Omental fat pad (tissue), 4 donors: ENCODE measurements around the gene DOK3. TPM values are rescaled to one million over a fixed set of nuclear protein-coding genes. Genes with fewer than 3 reads are reported as not detected.
"Not testable (repeated sequence)": the region's sequence is repeated elsewhere in the genome, so short reads cannot be mapped to it uniquely, and the experiment has no call there.

Experiments used
- ATAC-seq: fragments of 150-250 bp; one replicate; pipeline ENCODE4 v1.9.1; 2016; ENCODE audit warnings: mild to moderate bottlenecking, moderate library complexity; ENCODE audit not compliant: low FRiP score
- DNase-seq: peaks from one replicate; pipeline ENCODE4 v3.0.0-alpha.2; 2019; ENCODE audit warnings: low spot score
- CTCF ChIP-seq, 3 donors: fragments of 450-650 bp; IDR thresholded peaks; one replicate each; pipeline ENCODE4 v1.5.1; 2016 to 2017; ENCODE audit warnings: antibody characterized with exemption in 3 of 3, mild to moderate bottlenecking in 3 of 3, moderate library complexity in 2 of 3
- total RNA-seq, 4 donors: library from RNA; depleted of rRNA; stranded (reverse); fragments of >200 nt; gene quantifications; one replicate each; pipeline ENCODE4 v1.1.0, GENCODE V29; 2016

DOK3 gene
- total RNA-seq, 4 donors from 2014 or later = 7.4 to 41.0 (median 16.3) TPM

GRCh38 chr5:177536386-177536785 is 26.8 kb upstream of the DOK3 start:
- no peak for DNase-seq
- no peak for ATAC-seq
- no peak for TF ChIP-seq CTCF (IDR thresholded peaks at IDR 0.05)

- no peak for TF ChIP-seq CTCF (IDR thresholded peaks at IDR 0.05)
- no peak for ATAC-seq
- no peak for DNase-seq
Observed at GRCh38 chr5:177535125-177535524, 25.5 kb upstream of the DOK3 start.

- ATAC-seq, DNase-seq: not testable (repeated sequence)
Observed at GRCh38 chr5:177534433-177534832, 24.8 kb upstream of the DOK3 start.

GRCh38 chr5:177531209-177531940 is 21.7 kb upstream of the DOK3 start:
- DNase-seq (no peak), ATAC-seq (no peak)
- TF ChIP-seq CTCF (IDR thresholded peaks at IDR 0.05) = no peak

GRCh38 chr5:177530638-177531037 is 21.0 kb upstream of the DOK3 start:
- no peak for DNase-seq
- no peak for ATAC-seq
- no peak for TF ChIP-seq CTCF (IDR thresholded peaks at IDR 0.05)

GRCh38 chr5:177529247-177530203 is 19.9 kb upstream of the DOK3 start:
- no peak for TF ChIP-seq CTCF (IDR thresholded peaks at IDR 0.05)
- ATAC-seq (no peak), DNase-seq (no peak)

- no peak for TF ChIP-seq CTCF (IDR thresholded peaks at IDR 0.05)
- ATAC-seq (no peak), DNase-seq (no peak)
Observed at GRCh38 chr5:177528631-177529030, 19.0 kb upstream of the DOK3 start.
